Thyroid gland (tissue), 4 donors: ENCODE results near the gene VWA3A. TPM values are rescaled to one million over a fixed set of nuclear protein-coding genes. Genes with fewer than 3 reads are reported as not detected.
"Not testable (repeated sequence)": the region's sequence is repeated elsewhere in the genome, so short reads cannot be mapped to it uniquely, and the experiment has no call there.

Experiments
- DNase-seq, 2 donors: peaks; one replicate each; pipeline ENCODE4 v3.0.0-alpha.2; 2019
- H3K27ac ChIP-seq, 3 donors: fragments of 200-600 bp; sonication (generic); 1 replicate in 2 of 3; 2 replicates in 1 of 3; pipeline ENCODE4 v1.5.1; 2016 to 2019; ENCODE audit warnings: mild to moderate bottlenecking in 1 of 3, moderate library complexity in 1 of 3
- H3K27me3 ChIP-seq: fragments of 200-600 bp; sonication (generic); one replicate; pipeline ENCODE4 v1.5.1; 2019
- H3K36me3 ChIP-seq, 2 donors: fragments of 200-600 bp; sonication (generic); one replicate each; pipeline ENCODE4 v1.5.1; 2016 to 2019
- H3K4me1 ChIP-seq, 2 donors: fragments of 200-600 bp; sonication (generic); one replicate each; pipeline ENCODE4 v1.5.1; 2017 to 2019
- H3K4me3 ChIP-seq, 3 donors: fragments of 200-600 bp; sonication (generic); replicated peaks in 1 of 3; 1 replicate in 2 of 3; 2 replicates in 1 of 3; pipeline ENCODE4 v1.5.1; 2016; ENCODE audit warnings: mild to moderate bottlenecking in 1 of 3
- H3K9me3 ChIP-seq: fragments of 200-600 bp; sonication (generic); one replicate; pipeline ENCODE4 v1.5.1; 2017
- POLR2A ChIP-seq, 2 donors: fragments of 450-650 bp; IDR thresholded peaks; one replicate each; pipeline ENCODE4 v1.6.1; 2017; ENCODE audit warnings: antibody characterized with exemption in 2 of 2, mild to moderate bottlenecking in 2 of 2, moderate library complexity in 1 of 2
- WGBS, 2 donors: methylation state at CpG; one replicate each; pipeline ENCODE4 v1.1.5; 2017; 5-methylcytosine and 5-hydroxymethylcytosine counted together
- intact Hi-C: fragments of 100-400 bp; cut with DNase I; formaldehyde crosslinking; loops from one replicate; pipeline ENCODE4 v1.15.1; 2023
- total RNA-seq, 4 donors: library from RNA; depleted of rRNA; stranded (reverse); fragments of >200 nt; gene quantifications; one replicate each; pipeline ENCODE4 v1.2.3, GENCODE V29; 2016
- TF ChIP-seq, protein P1 (sequence below), 6 experiments: fragments of 200-600 bp in 3 of 6; fragments of 450-650 bp in 3 of 6; sonication (generic) in 3 of 6; IDR thresholded peaks; one replicate each; pipeline ENCODE4 v1.5.1; 2016 to 2019; ENCODE audit warnings: antibody characterized with exemption in 6 of 6, mild to moderate bottlenecking in 2 of 6, inconsistent platforms in 1 of 6, moderate library complexity in 1 of 6

Gene VWA3A, protein sequence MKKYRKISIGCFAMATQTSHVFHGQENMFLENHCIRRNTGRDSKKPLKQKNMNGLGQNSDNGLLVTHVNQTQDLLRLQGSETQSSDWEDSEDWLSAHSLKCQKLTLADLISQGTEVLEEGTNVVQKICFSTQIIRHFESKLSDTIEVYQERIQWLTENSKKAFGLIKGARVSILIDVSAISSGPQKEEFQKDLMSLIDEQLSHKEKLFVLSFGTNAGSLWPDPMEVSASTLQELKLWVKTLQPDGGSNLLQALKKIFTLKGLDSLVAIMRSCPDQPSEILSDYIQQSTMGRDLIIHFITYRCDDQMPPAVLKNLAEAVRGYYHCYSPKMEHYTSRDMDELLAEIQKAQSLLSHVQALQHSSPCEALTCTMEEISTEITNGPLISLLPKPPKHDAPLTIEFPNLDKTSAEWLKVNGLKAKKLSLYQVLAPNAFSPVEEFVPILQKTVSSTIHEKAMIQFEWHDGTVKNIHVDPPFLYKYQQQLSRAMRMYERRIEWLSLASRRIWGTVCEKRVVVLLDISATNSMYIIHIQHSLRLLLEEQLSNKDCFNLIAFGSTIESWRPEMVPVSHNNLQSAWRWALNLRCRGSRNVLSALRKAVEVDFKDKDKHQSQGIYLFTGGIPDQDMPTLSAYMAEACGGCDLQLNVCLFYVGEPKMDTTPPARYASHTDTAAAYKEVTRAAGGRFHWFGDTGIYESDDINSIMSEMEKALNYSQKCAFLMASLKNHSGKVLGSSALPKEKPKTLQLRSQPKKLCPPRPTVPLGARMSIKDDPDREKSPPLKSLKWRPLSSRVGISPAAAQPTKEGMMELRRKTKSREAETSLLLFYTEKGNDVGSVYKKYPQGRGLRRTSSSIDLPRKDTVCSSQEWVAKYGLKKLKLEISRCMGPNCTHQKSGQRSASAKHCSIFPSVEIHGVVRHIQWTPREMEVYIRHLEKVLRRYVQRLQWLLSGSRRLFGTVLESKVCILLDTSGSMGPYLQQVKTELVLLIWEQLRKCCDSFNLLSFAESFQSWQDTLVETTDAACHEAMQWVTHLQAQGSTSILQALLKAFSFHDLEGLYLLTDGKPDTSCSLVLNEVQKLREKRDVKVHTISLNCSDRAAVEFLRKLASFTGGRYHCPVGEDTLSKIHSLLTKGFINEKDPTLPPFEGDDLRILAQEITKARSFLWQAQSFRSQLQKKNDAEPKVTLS
- under 1 TPM in 1 of 4 donors, not detected in 3; 0.56 TPM for total RNA-seq

DNA sequence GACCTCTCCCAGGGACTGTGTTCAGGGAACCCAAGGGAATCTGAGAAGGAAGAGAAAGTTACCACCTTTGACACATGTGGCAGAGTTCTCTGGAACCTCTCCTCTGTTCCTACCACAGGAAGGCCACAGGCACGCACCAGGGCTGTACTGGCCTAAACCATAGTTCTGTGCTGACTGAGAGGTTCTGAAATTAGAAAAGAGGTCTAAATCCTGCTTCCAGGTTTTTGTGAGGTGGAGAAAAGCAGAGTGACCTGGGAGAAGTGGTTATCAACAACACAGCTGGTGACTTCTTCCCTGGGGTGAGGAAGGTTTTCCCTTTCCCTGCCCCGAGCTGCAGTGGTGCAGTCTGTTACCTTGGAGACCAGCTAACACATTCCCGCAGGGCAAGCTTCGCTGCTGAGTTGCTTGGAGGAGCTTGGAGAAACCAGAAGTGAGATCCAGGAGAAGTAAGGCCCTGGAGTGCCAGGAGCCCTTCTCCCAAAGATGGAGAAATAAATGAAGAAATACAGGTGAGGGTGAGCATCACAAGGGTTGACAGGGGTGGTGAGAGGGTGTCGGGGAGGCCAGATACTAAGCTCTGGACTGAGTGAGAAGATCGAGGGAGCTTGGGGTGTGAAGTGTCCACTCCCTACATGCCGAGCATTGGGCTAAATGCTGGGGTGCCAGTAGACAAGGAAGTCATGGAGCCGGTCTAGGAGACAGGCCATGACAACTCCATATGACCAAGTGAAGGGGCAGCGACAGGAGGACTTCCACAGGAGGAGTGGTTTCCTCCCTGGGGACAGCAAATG is at the start of gene VWA3A:
Gene VWA3A (plus strand): TSS at position 399 of the 791 bp plus-strand sequence. CDS start 97 bp downstream, at position 496.
- peak; percentile 46 to 69 for DNase-seq
- Histone ChIP-seq H3K4me3 (no peak within 1 kb of the TSS), H3K4me1 (peaks cover 22 to 27% of the 10 kb centered on the region in 2 donors), H3K27me3 (no peaks in the 10 kb centered on the region), H3K36me3 (no peaks in the 10 kb centered on the region), H3K27ac (peak within 1 kb of the TSS in 1 of 3 donors; percentile 57), H3K9me3 (no peaks in the 10 kb centered on the region)
- 40% methylated on average over 9 of the region's 9 CpGs for WGBS, 2 donors
- intact Hi-C loops, result loop anchor here (10.0 kb wide), 1 partner anchor 92 kb away; no protein-coding TSS in a partner anchor
- TF ChIP-seq, protein P1, sequence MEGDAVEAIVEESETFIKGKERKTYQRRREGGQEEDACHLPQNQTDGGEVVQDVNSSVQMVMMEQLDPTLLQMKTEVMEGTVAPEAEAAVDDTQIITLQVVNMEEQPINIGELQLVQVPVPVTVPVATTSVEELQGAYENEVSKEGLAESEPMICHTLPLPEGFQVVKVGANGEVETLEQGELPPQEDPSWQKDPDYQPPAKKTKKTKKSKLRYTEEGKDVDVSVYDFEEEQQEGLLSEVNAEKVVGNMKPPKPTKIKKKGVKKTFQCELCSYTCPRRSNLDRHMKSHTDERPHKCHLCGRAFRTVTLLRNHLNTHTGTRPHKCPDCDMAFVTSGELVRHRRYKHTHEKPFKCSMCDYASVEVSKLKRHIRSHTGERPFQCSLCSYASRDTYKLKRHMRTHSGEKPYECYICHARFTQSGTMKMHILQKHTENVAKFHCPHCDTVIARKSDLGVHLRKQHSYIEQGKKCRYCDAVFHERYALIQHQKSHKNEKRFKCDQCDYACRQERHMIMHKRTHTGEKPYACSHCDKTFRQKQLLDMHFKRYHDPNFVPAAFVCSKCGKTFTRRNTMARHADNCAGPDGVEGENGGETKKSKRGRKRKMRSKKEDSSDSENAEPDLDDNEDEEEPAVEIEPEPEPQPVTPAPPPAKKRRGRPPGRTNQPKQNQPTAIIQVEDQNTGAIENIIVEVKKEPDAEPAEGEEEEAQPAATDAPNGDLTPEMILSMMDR (IDR thresholded peaks at IDR 0.05), result no peak
- no peak for TF ChIP-seq POLR2A (IDR thresholded peaks at IDR 0.05)

DNA sequence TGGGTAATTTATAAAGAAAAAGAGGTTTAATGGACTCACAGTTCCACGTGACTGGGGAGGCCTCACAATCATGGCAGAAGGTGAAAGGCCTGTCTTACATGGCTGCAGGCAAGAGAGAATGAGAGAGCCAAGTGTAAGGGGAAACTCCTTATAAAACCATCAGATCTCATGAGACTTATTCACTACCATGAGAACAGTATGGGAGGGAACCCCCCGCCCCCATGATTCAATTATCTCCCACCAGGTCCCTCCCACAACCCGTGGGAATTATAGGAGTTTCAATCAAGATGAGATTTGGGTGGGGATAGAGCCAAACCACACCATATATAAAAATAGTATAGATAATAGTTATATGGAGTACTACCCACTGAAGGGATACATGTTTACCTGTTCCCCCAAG is 48.5 kb upstream of the VWA3A start:
- WGBS, 2 donors, result 89 to 96% methylated on average over 3 of the region's 3 CpGs
- DNase-seq, intact Hi-C loops: not testable (repeated sequence)

DNA sequence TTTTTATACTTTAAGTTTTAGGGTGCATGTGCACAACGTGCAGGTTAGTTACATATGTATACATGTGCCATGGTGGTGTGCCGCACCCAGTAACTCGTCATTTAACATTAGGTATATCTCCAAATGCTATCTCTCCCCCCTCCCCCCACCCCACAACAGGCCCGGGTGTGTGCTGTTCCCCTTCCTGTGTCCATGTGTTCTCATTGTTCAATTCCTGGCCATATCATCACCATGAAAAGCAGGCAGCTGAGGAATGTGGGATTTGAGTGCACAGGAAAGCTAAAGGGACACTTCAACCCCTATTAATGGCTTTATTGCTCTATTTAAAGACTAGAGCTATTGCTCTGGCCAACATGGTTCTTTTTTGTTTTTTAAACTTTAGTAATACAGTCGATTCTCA is 46.5 kb upstream of the VWA3A start:
- H3K27me3 ChIP-seq, H3K4me1 ChIP-seq, DNase-seq, intact Hi-C loops, H3K9me3 ChIP-seq, H3K36me3 ChIP-seq, H3K4me3 ChIP-seq, H3K27ac ChIP-seq: not testable (repeated sequence)
- WGBS, 2 donors, result 61 to 62% methylated on average over 5 of the region's 5 CpGs

More for the DNA sequence above, 48.5 kb upstream of the VWA3A start:
- not testable (repeated sequence) for H3K36me3 ChIP-seq, H3K4me1 ChIP-seq, H3K4me3 ChIP-seq, H3K9me3 ChIP-seq, H3K27me3 ChIP-seq, H3K27ac ChIP-seq

DNA sequence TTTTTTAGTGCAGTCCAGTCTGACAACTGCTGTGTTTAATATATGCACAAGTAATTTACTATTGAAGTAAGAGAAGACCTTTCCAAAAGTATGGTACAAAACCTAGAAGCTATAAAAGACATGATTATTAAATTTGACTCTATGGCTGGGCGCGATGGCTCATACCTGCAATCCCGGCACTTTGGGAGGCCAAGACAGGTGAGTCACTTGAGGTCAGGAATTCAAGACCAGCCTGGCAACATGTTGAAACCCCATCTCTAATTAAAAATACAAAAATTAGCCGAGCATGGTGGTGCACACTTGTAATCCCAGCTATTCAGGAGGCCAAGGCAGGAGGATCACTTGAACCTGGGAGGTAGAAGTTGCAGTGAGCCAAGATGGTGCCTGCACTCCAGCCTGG is 41.4 kb upstream of the VWA3A start:
- WGBS, 2 donors, result 83 to 97% methylated on average over 4 of the region's 4 CpGs

DNA sequence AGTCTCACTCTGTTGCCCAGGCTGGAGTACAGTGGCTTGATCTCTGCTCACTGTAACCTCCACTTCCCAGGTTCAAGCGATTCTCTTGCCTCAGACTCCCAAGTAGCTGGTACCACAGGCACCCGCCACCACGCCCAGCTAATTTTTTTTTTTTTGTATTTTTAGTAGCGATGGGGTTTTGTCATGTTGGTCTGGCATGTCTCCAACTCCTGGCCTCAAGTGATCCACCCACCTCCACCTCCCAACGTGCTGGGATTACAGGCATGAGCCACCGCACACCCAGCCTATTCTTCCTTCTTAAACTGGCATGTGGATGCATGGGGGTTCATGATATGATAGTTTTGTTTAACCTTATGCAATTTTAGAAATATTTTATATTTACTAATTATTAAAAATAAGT is 39.4 kb upstream of the VWA3A start:
- H3K27me3 ChIP-seq, result no peaks in the 10 kb centered on the region
- H3K27ac ChIP-seq, result no peak overlapping the region
- H3K9me3 ChIP-seq, result no peaks in the 10 kb centered on the region
- intact Hi-C loops, result no loop called here
- H3K36me3 ChIP-seq, result no peaks in the 10 kb centered on the region
- no peak for TF ChIP-seq POLR2A (IDR thresholded peaks at IDR 0.05)
- TF ChIP-seq, protein P1 (IDR thresholded peaks at IDR 0.05), result no peak
- WGBS, 2 donors, result 83 to 85% methylated on average over 6 of the region's 6 CpGs
- no peak overlapping the region for H3K4me3 ChIP-seq
- peaks cover 0 to 6% of the 10 kb centered on the region in 2 donors for H3K4me1 ChIP-seq
- DNase-seq, result no peak

More for the DNA sequence above, 41.4 kb upstream of the VWA3A start:
- Histone ChIP-seq H3K27ac (no peak overlapping the region), H3K4me1 (peaks cover 0 to 6% of the 10 kb centered on the region in 2 donors), H3K36me3 (no peaks in the 10 kb centered on the region), H3K27me3 (no peaks in the 10 kb centered on the region), H3K9me3 (no peaks in the 10 kb centered on the region), H3K4me3 (no peak overlapping the region)
- no peak for DNase-seq
- no peak for TF ChIP-seq POLR2A (IDR thresholded peaks at IDR 0.05)
- TF ChIP-seq, protein P1 (IDR thresholded peaks at IDR 0.05), result no peak
- intact Hi-C loops, result no loop called here
